CD4-positive, alpha-beta T cell (primary cell): Measurements from ENCODE around the gene PDLIM3. TPM values are rescaled to one million over a fixed set of nuclear protein-coding genes. Genes with fewer than 3 reads are reported as not detected.

Source experiments
- ATAC-seq: fragments of 200-7000 bp; cut with Tn5 transposase; one replicate; pipeline ENCODE4 v1.10.0; 2022; ENCODE audit warnings: mild to moderate bottlenecking; ENCODE audit not compliant: poor library complexity
- CTCF ChIA-PET: fragments of 350-600 bp; sonication (Branson Sonifier 250); formaldehyde crosslinking; loops from one replicate; lab custom pipeline; 2021; ENCODE audit warnings: antibody characterized with exemption, inconsistent platforms; lab: Charles Lee
- POLR2A ChIA-PET: fragments of 350-600 bp; sonication (Branson Sonifier 250); formaldehyde crosslinking; loops from one replicate; lab custom pipeline; 2021; ENCODE audit warnings: antibody characterized with exemption, inconsistent platforms; lab: Charles Lee
- DNase-seq, 14 experiments: peaks; one replicate each; pipeline ENCODE4 v3.0.0-alpha.2; 2013 to 2020; ENCODE audit warnings: mixed read lengths in 2 of 14
- H3K27ac ChIP-seq, 2 donors: one replicate each; pipeline versions ENCODE4 v1.5.1 to v1.7.0; 2013; ENCODE audit warnings: low read length in 2 of 2, low read depth in 1 of 2, mild to moderate bottlenecking in 1 of 2
- H3K27me3 ChIP-seq, 2 experiments: 1 replicate in 1 of 2; 2 replicates in 1 of 2; pipeline versions ENCODE4 v1.6.1 to v1.7.0; 2013; ENCODE audit warnings: low read length in 2 of 2, control low read depth in 1 of 2, mild to moderate bottlenecking in 1 of 2, moderate library complexity in 1 of 2; ENCODE audit not compliant: insufficient read depth in 2 of 2, control insufficient read depth in 1 of 2
- H3K36me3 ChIP-seq: one replicate; pipeline ENCODE4 v1.6.1; 2013; ENCODE audit warnings: low read length, control low read depth; ENCODE audit not compliant: insufficient read depth
- H3K4me1 ChIP-seq: one replicate; pipeline ENCODE4 v1.6.1; 2013; ENCODE audit warnings: low read length, control low read depth; ENCODE audit not compliant: insufficient read depth
- H3K4me3 ChIP-seq: one replicate; pipeline ENCODE4 v1.5.1; 2013; ENCODE audit warnings: mild to moderate bottlenecking, low read length, moderate library complexity
- H3K9me3 ChIP-seq, 2 experiments: 1 replicate in 1 of 2; 2 replicates in 1 of 2; pipeline versions ENCODE4 v1.6.1 to v1.7.0; 2013; ENCODE audit warnings: low read length in 2 of 2, mild to moderate bottlenecking in 2 of 2, control low read depth in 1 of 2, moderate library complexity in 1 of 2; ENCODE audit not compliant: control insufficient read depth in 1 of 2, insufficient read depth in 1 of 2
- H3K27ac Mint-ChIP-seq: one replicate; pipeline ENCODE4 v1.8.0; 2020; ENCODE audit warnings: mixed read lengths
- H3K27me3 Mint-ChIP-seq: one replicate; pipeline ENCODE4 v1.8.0; 2021; ENCODE audit warnings: mixed read lengths
- H3K36me3 Mint-ChIP-seq: one replicate; pipeline ENCODE4 v1.8.0; 2021; ENCODE audit warnings: low read depth, mixed read lengths
- H3K4me1 Mint-ChIP-seq: one replicate; pipeline ENCODE4 v1.8.0; 2021; ENCODE audit warnings: low read depth, mixed read lengths
- H3K4me3 Mint-ChIP-seq: one replicate; pipeline ENCODE4 v1.8.0; 2020; ENCODE audit warnings: mild to moderate bottlenecking, mixed read lengths
- H3K9me3 Mint-ChIP-seq: one replicate; pipeline ENCODE4 v1.8.0; 2020; ENCODE audit warnings: mixed read lengths
- CTCF ChIP-seq: fragments of 200-600 bp; IDR thresholded peaks from one replicate; pipeline ENCODE4 v1.8.0; 2022; ENCODE audit warnings: antibody characterized with exemption, mild to moderate bottlenecking
- intact Hi-C, 2 experiments: fragments of 100-400 bp; cut with DNase I in 1 of 2; cut with micrococcal nuclease in 1 of 2; formaldehyde crosslinking; loops; one replicate each; pipeline versions ENCODE4 v1.15.1 to v1.9.0; 2023 to 2025; cut with DNase I, micrococcal nuclease
- total RNA-seq, 174 experiments: library from RNA in 2 of 174; stranded (reverse) in 2 of 174; gene quantifications; one replicate each; pipeline ENCODE4 v1.2.3 and lab custom pipeline; 2021 to 2026

Gene PDLIM3
- total RNA-seq, 2 experiments from 2014 or later, result not detected

DNA sequence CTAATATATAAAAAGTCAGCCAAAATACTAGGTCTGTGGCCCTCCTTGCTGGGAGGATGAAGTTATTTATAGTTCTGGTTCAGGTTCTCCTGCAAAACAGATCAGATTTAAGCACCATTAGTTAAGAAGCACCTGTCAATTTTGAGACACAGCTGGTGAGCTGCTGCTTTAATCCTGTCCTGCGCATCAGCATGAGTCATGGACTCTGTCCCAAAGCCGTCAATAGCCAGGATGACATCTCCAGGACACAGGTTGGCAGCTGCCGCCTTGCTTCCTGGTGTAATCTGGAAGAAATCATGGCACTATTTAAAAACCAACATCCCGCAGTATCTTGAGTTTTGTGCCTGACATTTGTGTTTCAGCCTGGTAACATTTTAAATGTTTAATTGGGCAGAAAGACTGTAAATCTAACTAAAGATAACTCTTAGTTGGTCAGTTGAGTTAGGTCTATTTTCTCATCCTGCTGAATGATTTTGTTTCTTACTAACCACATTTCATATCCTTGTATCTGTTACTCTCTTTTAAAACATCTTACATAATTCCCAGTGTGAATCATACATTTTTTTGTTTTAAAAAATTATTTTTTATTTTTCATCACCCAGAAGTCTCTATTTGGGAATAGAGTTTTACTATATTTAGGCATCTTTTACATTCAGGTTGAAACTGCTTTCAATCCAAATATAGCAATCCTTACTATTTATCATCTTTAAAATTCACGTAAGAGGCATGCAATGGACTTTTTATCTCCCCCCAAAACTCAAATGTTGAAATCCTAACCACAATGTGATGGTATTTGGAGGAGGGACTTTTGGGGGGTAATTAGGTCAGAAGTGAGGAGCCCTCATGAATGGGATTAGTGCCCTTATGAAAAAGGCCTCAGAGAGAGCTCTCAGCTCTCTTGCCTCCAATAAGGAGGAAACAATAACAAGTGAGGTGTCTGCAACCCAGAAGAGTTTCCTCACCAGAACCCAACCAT lies 10.1 kb downstream of the PDLIM3 start:
- Mint-ChIP-seq H3K4me1 (no peaks in the 10 kb centered on the region), H3K9me3 (peaks cover 5% of the 10 kb centered on the region), H3K36me3 (no peaks in the 10 kb centered on the region), H3K27ac (no peak overlapping the region), H3K27me3 (peaks cover 58% of the 10 kb centered on the region), H3K4me3 (no peak overlapping the region)
- CTCF ChIA-PET, result no interaction called here
- Histone ChIP-seq H3K27me3 (peaks cover 11 to 33% of the 10 kb centered on the region in 2 experiments), H3K4me1 (no peaks in the 10 kb centered on the region), H3K36me3 (no peaks in the 10 kb centered on the region), H3K27ac (no peak overlapping the region), H3K9me3 (peaks cover 0 to 6% of the 10 kb centered on the region in 2 experiments), H3K4me3 (no peak overlapping the region)
- intact Hi-C loops, result no loop called here
- DNase-seq (no peak), ATAC-seq (no peak)
- POLR2A ChIA-PET, result no interaction called here
- TF ChIP-seq CTCF, result no peak

DNA sequence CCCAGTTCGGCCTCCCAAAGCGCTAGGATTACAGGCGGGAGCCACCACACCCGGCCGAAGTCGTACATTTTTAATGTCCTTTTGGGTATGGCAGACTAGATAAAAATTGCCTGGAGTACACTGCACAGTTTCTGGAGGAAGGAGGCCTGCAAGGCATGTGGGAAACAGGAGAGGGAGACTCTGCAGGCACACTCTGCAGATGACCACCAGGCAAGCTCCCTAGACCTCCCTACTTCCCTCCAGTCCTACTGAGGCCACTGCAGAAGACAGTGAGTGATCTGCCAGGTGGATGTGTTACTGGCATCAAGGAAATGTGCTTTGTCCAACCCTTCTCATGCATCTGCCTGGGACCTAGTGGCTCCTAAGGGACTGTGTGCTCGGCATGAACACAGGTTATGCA lies 11.4 kb downstream of the PDLIM3 start:
- Mint-ChIP-seq H3K9me3 (peaks cover 5% of the 10 kb centered on the region), H3K36me3 (no peaks in the 10 kb centered on the region), H3K27me3 (peaks cover 54% of the 10 kb centered on the region), H3K4me3 (no peak overlapping the region), H3K27ac (no peak overlapping the region), H3K4me1 (no peaks in the 10 kb centered on the region)
- Histone ChIP-seq H3K27ac (no peak overlapping the region), H3K9me3 (peaks cover 0 to 6% of the 10 kb centered on the region in 2 experiments), H3K36me3 (no peaks in the 10 kb centered on the region), H3K4me1 (no peaks in the 10 kb centered on the region), H3K27me3 (peaks cover 6 to 26% of the 10 kb centered on the region in 2 experiments), H3K4me3 (no peak overlapping the region)
- CTCF ChIA-PET, result no interaction called here
- intact Hi-C loops, result no loop called here
- TF ChIP-seq CTCF, result no peak
- POLR2A ChIA-PET, result no interaction called here
- ATAC-seq (no peak), DNase-seq (no peak)

DNA sequence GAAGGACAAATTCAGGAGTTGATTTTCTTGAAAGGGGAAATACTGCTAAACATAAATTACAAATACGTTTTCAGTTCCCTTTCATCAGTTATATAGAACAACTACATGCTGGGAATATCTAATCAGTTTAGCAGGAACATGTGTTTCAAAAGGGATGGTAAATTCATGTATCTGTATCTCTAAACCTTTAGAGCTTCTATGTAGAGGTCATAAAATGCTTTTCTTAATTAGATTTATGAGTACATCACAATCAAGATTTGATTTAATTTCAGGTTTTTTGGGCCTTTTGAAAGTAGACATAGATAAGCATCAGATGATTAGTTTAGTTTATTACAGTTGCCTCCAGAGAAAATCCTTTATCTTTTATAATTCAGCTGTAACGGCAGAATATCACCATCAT lies 12.9 kb downstream of the PDLIM3 start:
- TF ChIP-seq CTCF, result no peak
- Mint-ChIP-seq H3K27ac (no peak overlapping the region), H3K9me3 (peaks cover 5% of the 10 kb centered on the region), H3K4me3 (no peak overlapping the region), H3K27me3 (peaks cover 55% of the 10 kb centered on the region), H3K4me1 (no peaks in the 10 kb centered on the region), H3K36me3 (no peaks in the 10 kb centered on the region)
- intact Hi-C loops, result no loop called here
- peaks cover 0 to 6% of the 10 kb centered on the region in 2 experiments for H3K9me3 ChIP-seq
- no peak for ATAC-seq
- CTCF ChIA-PET, result no interaction called here
- H3K36me3 ChIP-seq, result no peaks in the 10 kb centered on the region
- no peak overlapping the region for H3K27ac ChIP-seq
- H3K4me3 ChIP-seq, result no peak overlapping the region
- no peak for DNase-seq
- no peaks in the 10 kb centered on the region for H3K4me1 ChIP-seq
- H3K27me3 ChIP-seq, result peaks cover 6 to 21% of the 10 kb centered on the region in 2 experiments
- POLR2A ChIA-PET, result no interaction called here
